Nephron (organoid): Measurements from ENCODE around the gene ZNF672.
"Not testable (repeated sequence)": the region's sequence is repeated elsewhere in the genome, so short reads cannot be mapped to it uniquely, and the experiment has no call there.

Experiments used
- H3K27ac Mint-ChIP-seq, 3 experiments: 2 replicates each; pipeline ENCODE4 v1.8.0; 2020; ENCODE audit warnings: mixed read lengths in 3 of 3, mild to moderate bottlenecking in 2 of 3, moderate library complexity in 1 of 3
- H3K27me3 Mint-ChIP-seq: 2 replicates; pipeline ENCODE4 v1.8.0; 2021; ENCODE audit warnings: low read depth, mild to moderate bottlenecking, moderate library complexity, mixed read lengths
- H3K36me3 Mint-ChIP-seq: 2 replicates; pipeline ENCODE4 v1.8.0; 2020; ENCODE audit warnings: low read depth, mixed read lengths
- H3K4me1 Mint-ChIP-seq: 2 replicates; pipeline ENCODE4 v1.8.0; 2020; ENCODE audit warnings: mixed read lengths
- H3K4me3 Mint-ChIP-seq, 3 experiments: 2 replicates each; pipeline ENCODE4 v1.8.0; 2020; ENCODE audit warnings: mild to moderate bottlenecking in 3 of 3, mixed read lengths in 3 of 3, moderate library complexity in 2 of 3
- H3K9me3 Mint-ChIP-seq: 2 replicates; pipeline ENCODE4 v1.8.0; 2020; ENCODE audit warnings: mixed read lengths
- CTCF ChIP-seq, 3 experiments: fragments of 200-600 bp; sonication (generic); IDR thresholded peaks; one replicate each; pipeline ENCODE4 v1.5.0; 2021; ENCODE audit warnings: antibody characterized with exemption in 3 of 3; ENCODE audit not compliant: unreplicated experiment in 3 of 3

ZNF672 gene

GRCh38 chr1:248837781-248838356 lies at the start of gene ZNF672:
TSS of gene ZNF672 (plus strand) at chr1:248838224. CDS start at chr1:248847275, 9,051 bp downstream.
- no peak for TF ChIP-seq CTCF (IDR thresholded peaks at IDR 0.05; ENCODE audit: unreplicated experiment in 3 of 3)
- no peaks in the 10 kb centered on the region for H3K36me3 Mint-ChIP-seq
- peaks cover 14% of the 10 kb centered on the region for H3K4me1 Mint-ChIP-seq
- H3K27ac Mint-ChIP-seq, result peak within 1 kb of the TSS in 2 of 3 experiments; percentile 96 to 97
- H3K9me3 Mint-ChIP-seq, result no peaks in the 10 kb centered on the region
- H3K4me3 Mint-ChIP-seq, result no peak within 1 kb of the TSS
- no peaks in the 10 kb centered on the region for H3K27me3 Mint-ChIP-seq

DNA sequence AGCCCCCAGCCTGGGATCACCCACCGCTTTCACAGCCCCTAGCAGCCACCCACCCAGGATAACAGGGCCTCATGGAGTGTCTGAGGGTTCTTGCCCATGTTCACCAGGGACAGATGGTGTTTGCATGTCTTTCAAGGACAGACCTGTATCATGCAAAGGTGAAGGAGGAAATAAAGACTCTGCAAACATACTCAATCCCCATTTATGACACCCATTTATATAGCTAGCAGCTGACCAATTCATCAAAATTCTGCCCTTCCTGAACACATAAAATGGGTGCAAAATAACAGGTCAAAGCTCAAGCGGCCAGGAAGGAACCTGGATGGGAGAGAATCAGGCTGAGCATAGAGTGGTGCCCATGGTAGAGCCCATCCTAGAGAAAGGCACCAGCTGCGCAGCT lies 49.7 kb upstream of the ZNF672 start:
- Mint-ChIP-seq H3K27me3 (no peaks in the 10 kb centered on the region), H3K9me3 (peaks cover 6% of the 10 kb centered on the region), H3K27ac (no peak overlapping the region), H3K4me1 (no peaks in the 10 kb centered on the region), H3K36me3 (no peaks in the 10 kb centered on the region), H3K4me3 (no peak overlapping the region)
- TF ChIP-seq CTCF (IDR thresholded peaks at IDR 0.05; ENCODE audit: unreplicated experiment in 3 of 3), result no peak

DNA sequence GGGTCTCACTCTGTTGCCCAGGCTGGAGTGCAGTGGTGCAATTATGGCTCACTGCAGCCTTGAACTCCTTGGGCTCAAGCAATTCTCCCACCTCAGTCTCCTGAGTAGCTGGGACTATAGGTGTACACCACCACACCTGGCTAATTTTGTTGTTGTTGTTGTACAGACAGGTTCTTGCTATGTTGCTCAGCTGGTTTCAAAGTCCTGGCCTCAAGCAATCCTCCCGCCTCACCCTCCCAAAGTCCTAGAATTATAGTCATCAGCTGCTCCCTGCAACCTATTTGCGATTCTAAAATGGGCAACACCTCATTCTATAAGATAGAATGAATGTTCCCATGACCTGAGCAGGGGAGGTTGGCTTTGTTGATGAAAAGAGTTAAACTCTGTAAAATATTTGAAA lies 48.7 kb upstream of the ZNF672 start:
- H3K4me3 Mint-ChIP-seq, H3K4me1 Mint-ChIP-seq: not testable (repeated sequence)

DNA sequence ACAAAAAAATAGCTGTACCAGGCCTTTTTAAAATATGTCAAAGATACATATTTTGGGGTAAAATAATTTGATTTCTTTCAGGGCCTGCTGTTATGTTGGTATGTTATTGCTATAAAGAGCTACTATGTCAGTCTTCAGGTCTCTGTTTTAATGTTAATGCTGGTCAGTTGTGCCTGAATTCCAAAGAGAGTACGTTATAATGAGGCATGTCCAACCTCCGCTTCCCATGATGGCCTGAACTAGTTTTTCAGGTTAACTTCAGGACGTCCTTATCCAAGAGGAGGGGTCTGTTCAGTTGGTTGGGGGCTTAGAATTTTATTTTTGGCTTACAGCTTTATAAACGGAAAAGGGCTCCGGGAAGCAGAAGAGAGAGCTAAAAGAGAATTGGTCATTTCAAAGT lies 47.6 kb upstream of the ZNF672 start:
- Mint-ChIP-seq H3K27ac (no peak overlapping the region), H3K9me3 (peaks cover 10% of the 10 kb centered on the region), H3K4me3 (no peak overlapping the region), H3K27me3 (no peaks in the 10 kb centered on the region), H3K4me1 (no peaks in the 10 kb centered on the region), H3K36me3 (no peaks in the 10 kb centered on the region)
- TF ChIP-seq CTCF (IDR thresholded peaks at IDR 0.05; ENCODE audit: unreplicated experiment in 3 of 3), result no peak

More for the DNA sequence above, 48.7 kb upstream of the ZNF672 start:
- not testable (repeated sequence) for H3K27ac Mint-ChIP-seq, H3K9me3 Mint-ChIP-seq, H3K27me3 Mint-ChIP-seq, H3K36me3 Mint-ChIP-seq

DNA sequence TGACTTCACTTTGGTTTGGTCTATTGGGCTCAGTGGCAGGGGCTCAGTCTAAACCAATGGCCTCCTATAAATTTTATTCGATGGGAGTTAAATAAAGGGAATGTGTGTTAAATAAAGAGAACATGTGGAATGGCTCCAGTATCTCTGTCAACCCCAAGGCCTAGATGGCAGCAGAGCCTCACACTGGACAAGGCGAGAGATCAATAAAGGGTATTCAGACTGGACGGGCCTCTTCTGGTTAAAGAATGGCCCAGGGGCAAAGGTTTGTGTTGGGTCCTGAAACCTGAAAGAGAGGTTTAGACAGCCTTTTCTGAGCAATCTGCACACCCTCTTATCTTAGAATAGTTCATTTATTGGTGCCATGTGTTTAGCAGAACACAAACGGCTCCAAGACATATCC lies 47.0 kb upstream of the ZNF672 start:
- H3K27me3 Mint-ChIP-seq, result no peaks in the 10 kb centered on the region
- no peaks in the 10 kb centered on the region for H3K36me3 Mint-ChIP-seq
- TF ChIP-seq CTCF (IDR thresholded peaks at IDR 0.05; ENCODE audit: unreplicated experiment in 3 of 3), result no peak
- peaks cover 11% of the 10 kb centered on the region for H3K9me3 Mint-ChIP-seq
- no peaks in the 10 kb centered on the region for H3K4me1 Mint-ChIP-seq
- no peak overlapping the region for H3K4me3 Mint-ChIP-seq
- no peak overlapping the region for H3K27ac Mint-ChIP-seq

GRCh38 chr1:248792342-248792741 lies 45.7 kb upstream of the ZNF672 start:
- peaks cover 12% of the 10 kb centered on the region for H3K9me3 Mint-ChIP-seq
- no peaks in the 10 kb centered on the region for H3K27me3 Mint-ChIP-seq
- TF ChIP-seq CTCF (IDR thresholded peaks at IDR 0.05; ENCODE audit: unreplicated experiment in 3 of 3), result no peak
- H3K27ac Mint-ChIP-seq, result no peak overlapping the region
- no peaks in the 10 kb centered on the region for H3K36me3 Mint-ChIP-seq
- no peaks in the 10 kb centered on the region for H3K4me1 Mint-ChIP-seq
- H3K4me3 Mint-ChIP-seq, result no peak overlapping the region
